H1 (cell line): ENCODE data around the gene SPSB3. TPM values are rescaled to one million over a fixed set of nuclear protein-coding genes. Genes with fewer than 3 reads are reported as not detected.

Source experiments
- CTCF ChIA-PET: fragments of 300-600 bp; sonication (Branson Sonifier 250); formaldehyde crosslinking; loops from one replicate; lab custom pipeline; 2021; ENCODE audit not compliant: partially characterized antibody; lab: Charles Lee
- POLR2A ChIA-PET: fragments of 300-600 bp; sonication (Branson Sonifier 250); formaldehyde crosslinking; loops from one replicate; lab custom pipeline; 2021; ENCODE audit warnings: inconsistent platforms; ENCODE audit not compliant: partially characterized antibody; lab: Charles Lee
- DNase-seq, 2 experiments: peaks; one replicate each; pipeline versions ENCODE4 v3.0.0 to v3.0.0-alpha.2; 2010 to 2022; ENCODE audit warnings: low spot score in 2 of 2, low read depth in 1 of 2, mixed read lengths in 1 of 2
- FAIRE-seq: peaks from 2 replicates; lab custom pipeline; 2011; peaks lifted over from hg19 to GRCh38; lab: Jason Lieb, UNC
- H2AFZ ChIP-seq: 2 replicates; pipeline ENCODE4 v1.8.1; 2012; ENCODE audit warnings: low read length, inconsistent platforms
- H2AK5ac ChIP-seq: 2 replicates; pipeline ENCODE4 v1.6.1; 2013; ENCODE audit warnings: low read depth, low read length
- H2BK120ac ChIP-seq: replicated peaks from 2 replicates; pipeline ENCODE3; 2013; ENCODE audit warnings: low read depth, low read length, inconsistent platforms
- H2BK12ac ChIP-seq: 2 replicates; pipeline ENCODE4 v1.6.1; 2013; ENCODE audit warnings: low read depth, low read length
- H2BK15ac ChIP-seq: 2 replicates; pipeline ENCODE4 v1.6.1; 2013; ENCODE audit warnings: low read length
- H2BK20ac ChIP-seq: 2 replicates; pipeline ENCODE4 v1.6.1; 2013; ENCODE audit warnings: low read length
- H2BK5ac ChIP-seq: 2 replicates; pipeline ENCODE4 v1.6.1; 2013; ENCODE audit warnings: low read depth, low read length
- H3K14ac ChIP-seq: 2 replicates; pipeline ENCODE4 v1.6.1; 2013; ENCODE audit warnings: inconsistent platforms; ENCODE audit not compliant: insufficient read length
- H3K18ac ChIP-seq: 2 replicates; pipeline ENCODE4 v1.6.1; 2013; ENCODE audit warnings: low read length; ENCODE audit errors: extremely low read depth
- H3K23ac ChIP-seq: 2 replicates; pipeline ENCODE4 v1.6.1; 2013; ENCODE audit warnings: inconsistent platforms; ENCODE audit not compliant: insufficient read length
- H3K23me2 ChIP-seq: 2 replicates; pipeline ENCODE4 v1.6.1; 2013; ENCODE audit warnings: low read depth, low read length
- H3K27ac ChIP-seq: 2 replicates; pipeline ENCODE4 v1.6.1; 2011; ENCODE audit warnings: low read depth, low read length, inconsistent platforms
- H3K27me3 ChIP-seq, 4 experiments: replicated peaks in 1 of 4; 1 replicate in 1 of 4; 2 replicates in 3 of 4; pipeline versions ENCODE4 v1.6.1 to v1.8.1; 2011 to 2013; ENCODE audit warnings: low read length in 3 of 4, mild to moderate bottlenecking in 3 of 4, inconsistent platforms in 2 of 4, mixed read lengths in 2 of 4, moderate library complexity in 1 of 4; ENCODE audit not compliant: control insufficient read depth in 3 of 4, insufficient read depth in 3 of 4; ENCODE audit errors: extremely low read depth in 1 of 4
- H3K36me3 ChIP-seq, 4 experiments: 2 replicates each; pipeline versions ENCODE4 v1.6.1 to v1.8.1; 2011 to 2013; ENCODE audit warnings: mild to moderate bottlenecking in 4 of 4, low read length in 3 of 4, moderate library complexity in 2 of 4, control low read depth in 1 of 4, inconsistent platforms in 1 of 4; ENCODE audit not compliant: insufficient read depth in 4 of 4, control insufficient read depth in 2 of 4
- H3K4ac ChIP-seq: replicated peaks from 2 replicates; pipeline ENCODE3; 2013; ENCODE audit warnings: low read length, low read depth, mixed read lengths, inconsistent platforms; ENCODE audit not compliant: insufficient read length
- H3K4me1 ChIP-seq, 4 experiments: replicated peaks in 1 of 4; 1 replicate in 1 of 4; 2 replicates in 3 of 4; pipeline versions ENCODE4 v1.6.1 to v1.8.1; 2011 to 2013; ENCODE audit warnings: low read length in 3 of 4, inconsistent platforms in 2 of 4, mixed read lengths in 1 of 4; ENCODE audit not compliant: insufficient read depth in 4 of 4, control insufficient read depth in 3 of 4
- H3K4me2 ChIP-seq, 2 experiments: 2 replicates each; pipeline versions ENCODE4 v1.6.1 to v1.8.1; 2011 to 2013; ENCODE audit warnings: low read depth in 2 of 2, low read length in 2 of 2, control low read depth in 1 of 2, inconsistent platforms in 1 of 2, mild to moderate bottlenecking in 1 of 2; ENCODE audit not compliant: insufficient read depth in 1 of 2
- H3K4me3 ChIP-seq, 4 experiments: fragments of 200-600, 300-600 bp in 1 of 4; sonication (generic), shearing (Covaris generic), sonication (Bioruptor Twin) in 1 of 4; 2 replicates each; pipeline versions ENCODE4 v1.5.1 to v1.8.1; 2011 to 2016; ENCODE audit warnings: low read length in 4 of 4, low read depth in 3 of 4, control low read depth in 2 of 4, inconsistent platforms in 2 of 4, mild to moderate bottlenecking in 2 of 4, mixed read lengths in 1 of 4, moderate library complexity in 1 of 4; ENCODE audit not compliant: insufficient read depth in 2 of 4; ENCODE audit errors: extremely low read depth in 1 of 4
- H3K56ac ChIP-seq: replicated peaks from 2 replicates; pipeline ENCODE3; 2013; ENCODE audit warnings: low read depth, mild to moderate bottlenecking, mixed read lengths, low read length, inconsistent platforms; ENCODE audit not compliant: insufficient read length
- H3K79me1 ChIP-seq: 2 replicates; pipeline ENCODE4 v1.6.1; 2013; ENCODE audit warnings: low read depth, low read length, control low read depth
- H3K79me2 ChIP-seq, 2 experiments: 2 replicates each; pipeline versions ENCODE4 v1.6.1 to v1.8.1; 2012 to 2013; ENCODE audit warnings: low read length in 2 of 2, mild to moderate bottlenecking in 2 of 2, inconsistent platforms in 1 of 2; ENCODE audit not compliant: insufficient read depth in 2 of 2, control insufficient read depth in 1 of 2
- H3K9ac ChIP-seq, 4 experiments: replicated peaks in 1 of 4; 1 replicate in 1 of 4; 2 replicates in 3 of 4; pipeline versions ENCODE4 v1.6.1 to v1.8.1; 2011 to 2013; ENCODE audit warnings: low read depth in 3 of 4, low read length in 3 of 4, control low read depth in 2 of 4, mild to moderate bottlenecking in 2 of 4, moderate library complexity in 2 of 4, inconsistent platforms in 1 of 4; ENCODE audit errors: extremely low read depth in 1 of 4
- H3K9me3 ChIP-seq, 2 experiments: 2 replicates each; pipeline versions ENCODE4 v1.6.1 to v1.8.1; 2012 to 2013; ENCODE audit warnings: mild to moderate bottlenecking in 2 of 2, moderate library complexity in 2 of 2, control low read depth in 1 of 2, inconsistent platforms in 1 of 2, low read depth in 1 of 2, low read length in 1 of 2, mixed read lengths in 1 of 2; ENCODE audit not compliant: insufficient read depth in 2 of 2
- H4K20me1 ChIP-seq, 2 experiments: replicated peaks in 1 of 2; 2 replicates each; pipeline versions ENCODE3 to v1.8.1; 2011 to 2013; ENCODE audit warnings: inconsistent platforms in 2 of 2, low read length in 2 of 2, mild to moderate bottlenecking in 1 of 2; ENCODE audit not compliant: insufficient read depth in 2 of 2, control insufficient read depth in 1 of 2
- H4K5ac ChIP-seq: 2 replicates; pipeline ENCODE4 v1.6.1; 2013; ENCODE audit warnings: low read length, low read depth, mixed read lengths, inconsistent platforms; ENCODE audit not compliant: insufficient read length
- H4K8ac ChIP-seq: 2 replicates; pipeline ENCODE4 v1.8.0; 2013; ENCODE audit warnings: mild to moderate bottlenecking, moderate library complexity, low read length, inconsistent platforms; ENCODE audit not compliant: insufficient read depth; ENCODE audit errors: extremely low read depth
- H4K91ac ChIP-seq: replicated peaks from 2 replicates; pipeline ENCODE3; 2013; ENCODE audit warnings: low read length, mixed read lengths, inconsistent platforms; ENCODE audit not compliant: insufficient read length
- CEBPB ChIP-seq: IDR thresholded peaks from 2 replicates; pipeline ENCODE4 v1.6.1; 2012; ENCODE audit warnings: low read depth, low read length
- CTBP2 ChIP-seq: IDR thresholded peaks from 2 replicates; pipeline ENCODE4 v1.7.0; 2011; ENCODE audit warnings: borderline replicate concordance, mild to moderate bottlenecking, moderate library complexity, mixed read lengths, low read length; ENCODE audit not compliant: insufficient read depth, insufficient read length
- KDM5A ChIP-seq: fragments of 200-600 bp; IDR thresholded peaks from 2 replicates; pipeline ENCODE4 v1.7.1; 2012; ENCODE audit warnings: mild to moderate bottlenecking, low read length, inconsistent platforms, mixed read lengths
- POLR2A ChIP-seq, 2 experiments: IDR thresholded peaks; 1 replicate in 1 of 2; 2 replicates in 1 of 2; pipeline ENCODE4 v1.6.1; 2011; ENCODE audit warnings: low read depth in 2 of 2, low read length in 2 of 2, mild to moderate bottlenecking in 2 of 2; ENCODE audit errors: control extremely low read depth in 1 of 2
- POLR2AphosphoS5 ChIP-seq: IDR thresholded peaks from 2 replicates; pipeline ENCODE4 v1.6.1; 2011; ENCODE audit warnings: low read depth, low read length
- RFX5 ChIP-seq: IDR thresholded peaks from 2 replicates; pipeline ENCODE4 v1.6.1; 2011; ENCODE audit warnings: low read depth, low read length, improper control_type of control experiment, borderline replicate concordance
- SUZ12 ChIP-seq: fragments of 200-600 bp; sonication (generic); IDR thresholded peaks from 2 replicates; pipeline ENCODE4 v1.6.1; 2012; ENCODE audit warnings: mild to moderate bottlenecking, inconsistent platforms, low read length, moderate library complexity, mixed read lengths
- WGBS, 2 experiments: shearing (Covaris generic) in 1 of 2; methylation state at CpG; one replicate each; pipeline versions ENCODE4 v1.1.6 to v1.1.7; 2013 to 2015; ENCODE audit warnings: low lambda C conversion rate in 2 of 2, mixed read lengths in 2 of 2, inconsistent platforms in 1 of 2, low coverage in 1 of 2, missing lambda C conversion rate in 1 of 2; ENCODE audit not compliant: insufficient replicate concordance in 2 of 2, insufficient coverage in 1 of 2, insufficient read length in 1 of 2; ENCODE audit errors: extremely low coverage in 1 of 2, missing lambda C conversion rate in 1 of 2; 5-methylcytosine and 5-hydroxymethylcytosine counted together
- polyA plus RNA-seq, 7 experiments: library from polyadenylated mRNA; depleted of rRNA in 3 of 7; stranded (reverse) in 5 of 7; unstranded in 2 of 7; fragments of >200 nt in 5 of 7; fragments of 200-250 nt in 2 of 7; gene quantifications; 1 replicate in 5 of 7; 2 replicates in 1 of 7; 4 replicates in 1 of 7; pipeline versions ENCODE4 v1.2.1 to v1.2.3, GENCODE V29; 2011 to 2013; ENCODE audit warnings: missing spikeins in 2 of 7, mixed read lengths in 2 of 7
- total RNA-seq: library from RNA; stranded (reverse); fragmentation: NEBNext Ultra II Directional; extraction: Animal tissue kit (Norgen Biotek cat#: 25700); gene quantifications from 2 replicates; pipeline ENCODE4 v1.2.1, GENCODE V29; 2021
- TF ChIP-seq, protein P1 (sequence below), 3 experiments: IDR thresholded peaks; 1 replicate in 2 of 3; 2 replicates in 1 of 3; pipeline versions ENCODE4 v1.5.1 to v1.6.1; 2011; ENCODE audit warnings: low read length in 3 of 3, mild to moderate bottlenecking in 3 of 3, inconsistent platforms in 2 of 3, low read depth in 1 of 3, moderate library complexity in 1 of 3; ENCODE audit not compliant: insufficient read depth in 1 of 3; ENCODE audit errors: control extremely low read depth in 1 of 3

SPSB3 gene
- total and polyA plus RNA-seq, 2 of the 8 experiments (the other 6 are each of a cell fraction or from before 2014, with no cell fraction given): 22.5 to 37.8 TPM

GRCh38 chr16:1779741-1780676 is 2.4 kb downstream of the SPSB3 start:
- 92% methylated on average over 23 of the region's 27 CpGs; no CpG with 5 or more reads in 1 of the 2 experiments for WGBS, 2 experiments
- peaks cover 0 to 7% (median 4%) of the 10 kb centered on the region in 4 experiments; a peak in 5 of 7 replicates for H3K4me1 ChIP-seq
- H2AK5ac ChIP-seq: no peak overlapping the region
- H3K23ac ChIP-seq: no peak overlapping the region
- peaks cover 0 to 16% of the 10 kb centered on the region in 2 experiments; a peak in 2 of 4 replicates for H3K79me2 ChIP-seq
- H4K5ac ChIP-seq: no peak overlapping the region
- no peak overlapping the region for H3K56ac ChIP-seq
- DNase-seq (no peak), FAIRE-seq (no peak)
- H4K20me1 ChIP-seq: peaks cover 5 to 29% of the 10 kb centered on the region in 2 experiments
- no peak overlapping the region for H2BK15ac ChIP-seq
- H2BK20ac ChIP-seq: no peak overlapping the region
- no peak overlapping the region for H2BK12ac ChIP-seq
- ChIA-PET CTCF (interaction anchor here (0.8 to 1.2 kb wide), 2 partner anchors 43 to 105 kb away, joined by 3 read pairs; no protein-coding TSS in a partner anchor), POLR2A (interaction anchor here (0.5 to 12.0 kb wide), 11 partner anchors 9 to 512 kb away, joined by 3 to 246 read pairs (median 5); partner anchors contain the start of genes EME2, IGFALS, JPT2 and MRPS34)
- H3K23me2 ChIP-seq: peaks cover 3% of the 10 kb centered on the region; the same call in 1 of the 2 replicates
- no peak overlapping the region for H3K27ac ChIP-seq
- H4K8ac ChIP-seq: no peak overlapping the region
- no peak overlapping the region for H3K4me2 ChIP-seq
- H3K4me3 ChIP-seq: no peak overlapping the region
- no peaks in the 10 kb centered on the region for H3K9me3 ChIP-seq
- H3K9ac ChIP-seq: no peak overlapping the region
- H4K91ac ChIP-seq: no peak overlapping the region
- no peak overlapping the region for H3K14ac ChIP-seq
- no peak overlapping the region for H2AFZ ChIP-seq
- H3K4ac ChIP-seq: no peak overlapping the region
- no peak overlapping the region for H2BK120ac ChIP-seq
- H3K18ac ChIP-seq: no peak overlapping the region
- no peaks in the 10 kb centered on the region for H3K27me3 ChIP-seq
- H3K79me1 ChIP-seq: peaks cover 9% of the 10 kb centered on the region
- peaks cover 0 to 22% (median 9%) of the 10 kb centered on the region in 4 experiments; a peak in 5 of 8 replicates for H3K36me3 ChIP-seq
- TF ChIP-seq CEBPB (no peak), CTBP2 (no peak), POLR2A (IDR thresholded peaks at IDR 0.05; ENCODE audit: control extremely low read depth in 1 of 2, low read depth in 2 of 2, low read length in 2 of 2) (0 out of 3 replicates have a peak, but pooled peaks of 1 of the 2 experiments have one; percentile 27), POLR2AphosphoS5 (peak; percentile 66), RFX5 (no peak), SUZ12 (no peak), KDM5A (no peak)
- TF ChIP-seq, protein P1, sequence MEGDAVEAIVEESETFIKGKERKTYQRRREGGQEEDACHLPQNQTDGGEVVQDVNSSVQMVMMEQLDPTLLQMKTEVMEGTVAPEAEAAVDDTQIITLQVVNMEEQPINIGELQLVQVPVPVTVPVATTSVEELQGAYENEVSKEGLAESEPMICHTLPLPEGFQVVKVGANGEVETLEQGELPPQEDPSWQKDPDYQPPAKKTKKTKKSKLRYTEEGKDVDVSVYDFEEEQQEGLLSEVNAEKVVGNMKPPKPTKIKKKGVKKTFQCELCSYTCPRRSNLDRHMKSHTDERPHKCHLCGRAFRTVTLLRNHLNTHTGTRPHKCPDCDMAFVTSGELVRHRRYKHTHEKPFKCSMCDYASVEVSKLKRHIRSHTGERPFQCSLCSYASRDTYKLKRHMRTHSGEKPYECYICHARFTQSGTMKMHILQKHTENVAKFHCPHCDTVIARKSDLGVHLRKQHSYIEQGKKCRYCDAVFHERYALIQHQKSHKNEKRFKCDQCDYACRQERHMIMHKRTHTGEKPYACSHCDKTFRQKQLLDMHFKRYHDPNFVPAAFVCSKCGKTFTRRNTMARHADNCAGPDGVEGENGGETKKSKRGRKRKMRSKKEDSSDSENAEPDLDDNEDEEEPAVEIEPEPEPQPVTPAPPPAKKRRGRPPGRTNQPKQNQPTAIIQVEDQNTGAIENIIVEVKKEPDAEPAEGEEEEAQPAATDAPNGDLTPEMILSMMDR (IDR thresholded peaks at IDR 0.05; ENCODE audit: control extremely low read depth in 1 of 3, insufficient read depth in 1 of 3, low read depth in 1 of 3, low read length in 3 of 3): no peak
- no peak overlapping the region for H2BK5ac ChIP-seq
